Endometrial microvascular endothelial cells (primary cell): ENCODE data around the gene KCNQ1. TPM values are rescaled to one million over a fixed set of nuclear protein-coding genes. Genes with fewer than 3 reads are reported as not detected.

Experiments
- in situ Hi-C: cut with HindIII; loops from 2 replicates; pipeline ENCODE4 v1.10.0; 2017; ENCODE audit warnings: low sequenced_read_pairs, low pct_unique_long_range_greater_than_20kb; ENCODE audit errors: inconsistent ontology term
- total RNA-seq: library from RNA; depleted of rRNA; stranded (reverse); fragments of >200 nt; gene quantifications from one replicate; pipeline ENCODE4 v1.2.3, GENCODE V29; 2015; ENCODE audit errors: inconsistent ontology term

The KCNQ1 gene
- total RNA-seq, 1 donor from 2014 or later: not detected

DNA sequence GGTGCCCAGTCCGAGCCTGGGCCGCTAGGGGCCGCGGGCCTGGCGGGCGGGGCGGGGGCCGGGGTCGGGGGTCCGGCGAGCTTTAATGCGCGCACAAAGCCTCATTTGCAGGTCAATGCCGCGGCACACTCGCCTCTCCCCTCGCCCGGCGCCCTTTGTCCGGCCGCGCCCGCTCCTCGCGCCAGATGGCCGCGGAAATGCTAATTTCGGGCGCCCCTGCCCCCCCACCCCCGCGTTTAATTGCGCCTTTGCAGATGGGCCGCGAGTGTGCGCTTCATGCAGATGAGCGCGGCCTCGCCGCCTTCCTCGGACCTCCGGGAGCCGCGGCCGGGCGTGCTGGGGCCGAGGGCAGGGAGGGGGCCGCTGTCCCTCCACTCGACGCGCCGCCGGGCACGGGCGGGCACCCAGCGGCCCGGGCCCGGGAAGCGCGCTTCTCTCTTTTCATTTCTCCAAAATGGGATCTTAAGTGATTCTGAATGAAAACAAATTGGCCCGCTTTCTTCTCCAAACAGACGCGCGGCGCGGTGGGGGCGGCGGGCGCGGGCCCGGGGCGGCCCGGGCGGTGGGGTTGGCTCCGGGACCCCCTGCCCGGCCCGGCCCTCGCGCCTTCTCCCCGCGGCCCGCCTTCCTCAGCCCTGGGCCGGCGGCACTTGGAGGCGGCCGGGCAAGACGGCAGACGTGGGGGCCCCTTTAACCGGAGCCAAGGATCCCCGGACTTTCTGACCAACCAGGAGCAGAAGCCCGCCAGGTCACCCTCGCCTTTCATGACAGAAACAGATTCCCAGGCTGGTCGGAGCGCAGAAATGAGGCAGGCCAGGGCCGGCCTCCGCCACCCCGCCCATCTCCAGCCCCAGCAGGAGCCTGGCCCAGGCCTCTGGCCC, 417.8 kb downstream of the KCNQ1 start:
- in situ Hi-C loops: no loop called here

DNA sequence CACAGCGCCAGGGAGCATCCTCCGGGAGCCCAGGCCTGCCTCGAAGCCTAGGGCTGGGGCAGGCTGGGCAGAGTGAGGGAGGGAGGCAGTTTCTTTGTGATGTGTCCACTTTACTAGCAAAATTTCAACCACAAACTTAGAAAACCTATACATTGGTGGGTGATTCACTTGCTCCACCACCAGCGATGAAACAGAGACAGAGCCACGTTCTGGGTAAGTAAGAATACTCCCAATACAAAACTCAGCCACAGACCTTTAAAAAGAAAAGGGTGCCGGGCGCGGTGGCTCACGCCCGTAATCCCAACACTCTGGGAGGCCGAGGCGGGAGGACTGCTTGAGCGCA, 418.4 kb downstream of the KCNQ1 start:
- in situ Hi-C loops: no loop called here

DNA sequence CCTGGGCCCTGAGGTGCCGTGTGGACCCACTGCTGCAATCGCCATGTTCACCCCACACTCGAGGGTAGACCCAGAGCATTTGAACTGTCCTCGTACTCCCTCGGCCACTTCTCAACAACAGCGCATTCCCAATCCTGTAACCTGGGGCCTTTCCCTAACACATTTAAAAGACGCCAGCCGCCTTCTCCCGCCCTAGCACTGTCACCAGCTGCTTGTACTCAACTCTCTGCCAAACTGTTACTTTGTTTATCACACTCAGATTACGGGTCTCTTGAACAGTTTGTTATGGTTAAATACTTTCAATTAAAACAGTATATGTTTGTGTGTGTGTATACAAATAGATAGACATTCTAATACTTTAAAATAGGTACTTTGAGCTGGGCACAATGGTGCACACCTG, 420.1 kb downstream of the KCNQ1 start:
- in situ Hi-C loops: no loop called here

DNA sequence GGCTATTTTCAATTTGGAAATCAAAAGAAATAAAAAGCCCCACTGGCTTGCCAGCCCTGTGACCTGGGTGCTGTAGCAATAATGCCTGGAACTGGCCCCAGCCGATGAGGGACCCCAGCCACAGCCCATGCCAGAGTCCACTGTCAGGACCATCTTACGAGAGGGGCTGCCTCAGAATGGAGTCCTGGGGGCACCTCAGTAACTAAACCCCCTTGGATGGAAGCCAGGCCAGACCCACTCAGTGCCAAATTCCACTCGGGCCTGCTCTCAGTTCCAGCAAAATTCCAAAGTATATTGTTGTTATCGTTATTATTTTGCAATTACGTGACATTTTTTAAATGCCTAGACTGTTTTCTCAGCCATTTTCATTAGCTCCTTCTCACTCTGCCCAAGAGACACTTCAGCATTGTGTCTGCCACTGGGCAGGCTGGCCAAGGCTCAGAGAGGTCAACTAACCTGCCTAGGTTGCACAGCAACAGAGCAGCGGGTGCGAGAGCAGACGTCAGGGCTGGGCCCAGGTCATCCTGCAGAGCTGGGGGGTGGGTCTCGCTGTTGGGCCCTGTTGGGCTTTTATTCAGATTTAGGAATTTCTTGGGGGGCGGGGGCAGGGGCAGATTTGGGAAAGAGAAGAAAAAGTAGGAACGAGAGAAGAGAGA, 421.2 kb downstream of the KCNQ1 start:
- in situ Hi-C loops: no loop called here

DNA sequence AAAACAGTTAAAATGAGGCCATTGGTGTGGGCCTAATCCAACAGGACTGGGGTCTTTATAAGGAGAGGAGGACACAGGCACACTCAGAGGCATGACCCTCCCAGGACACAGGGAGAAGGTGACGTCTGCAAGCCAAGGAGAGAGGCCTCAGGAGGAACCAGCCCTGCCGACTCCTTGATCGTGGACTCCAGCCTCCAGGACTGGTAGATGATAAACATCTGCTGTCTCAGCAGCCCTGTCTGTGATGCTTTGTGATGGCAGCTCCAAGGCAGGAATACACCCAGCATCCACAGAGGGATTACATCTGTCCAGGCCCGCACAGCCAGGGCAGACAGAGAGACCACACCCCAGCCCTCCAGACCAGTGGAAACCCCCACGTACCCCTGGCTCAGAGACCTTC, 422.3 kb downstream of the KCNQ1 start:
- in situ Hi-C loops: no loop called here

DNA sequence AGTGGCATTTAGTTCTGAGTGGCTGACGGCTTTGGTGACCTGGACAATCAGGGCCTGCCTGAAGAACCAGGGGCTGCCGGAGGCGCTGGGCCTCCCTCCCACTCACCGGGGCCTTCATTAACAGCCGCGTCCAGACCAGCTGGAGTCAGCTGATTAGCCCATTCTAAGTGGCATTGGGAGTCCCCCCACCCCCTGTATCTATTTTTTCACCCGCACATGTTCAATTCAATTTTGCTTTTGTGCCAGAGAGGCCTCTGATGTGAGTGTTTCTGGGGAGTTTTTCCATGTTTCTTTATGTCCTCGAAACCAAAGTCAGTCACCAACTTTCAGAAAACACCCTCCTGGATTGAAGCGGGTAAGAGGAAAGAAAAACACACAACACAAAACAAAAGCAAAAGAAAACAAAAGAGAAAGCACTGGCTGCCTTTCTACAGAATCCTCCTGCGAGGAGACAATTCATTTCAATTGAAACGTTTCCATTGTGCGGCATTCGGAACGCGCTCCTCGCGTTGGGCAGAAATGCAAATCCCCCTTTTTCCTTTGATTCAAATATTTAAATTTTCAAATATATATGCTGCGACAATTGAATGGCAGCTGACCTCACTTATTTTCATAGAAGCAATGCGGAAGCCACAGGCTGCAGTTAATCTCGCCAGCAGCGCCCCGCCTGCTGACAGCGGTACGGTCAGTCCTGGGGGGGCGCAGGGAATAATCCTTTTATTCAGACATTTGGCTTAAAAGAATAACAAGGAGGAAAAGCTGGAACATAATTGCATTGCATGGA, 423.1 kb downstream of the KCNQ1 start:
- in situ Hi-C loops: no loop called here

DNA sequence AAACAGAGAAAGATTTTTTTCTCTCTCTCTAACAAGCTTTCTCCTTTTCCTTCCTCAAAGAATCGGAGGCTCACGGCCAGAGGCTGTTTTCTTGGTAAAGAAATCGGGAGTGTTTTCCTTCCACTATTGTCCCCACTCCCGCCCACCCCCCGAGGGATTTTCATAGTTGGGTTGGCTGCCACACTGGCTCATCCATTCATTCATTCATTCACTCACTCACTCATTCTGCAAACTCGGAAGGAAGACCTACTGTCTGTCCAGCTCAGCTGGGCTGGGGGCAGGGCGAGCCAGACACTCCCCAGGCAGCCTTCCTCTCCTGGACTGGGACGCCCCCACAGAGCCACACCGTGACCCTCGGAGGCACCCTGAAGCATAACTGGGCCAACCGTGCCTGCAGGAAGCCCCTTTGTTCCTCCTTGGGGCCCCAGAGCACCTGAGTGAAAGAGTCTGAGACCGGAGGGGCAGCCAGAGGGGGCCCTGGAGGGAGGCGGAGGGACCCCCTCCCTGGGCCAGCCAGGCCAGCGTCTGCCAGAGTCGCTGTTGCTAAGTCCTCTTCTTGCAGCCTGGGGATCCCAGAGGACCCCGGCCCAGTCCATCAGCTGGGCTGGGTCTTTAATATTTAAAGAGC, 423.8 kb downstream of the KCNQ1 start:
- in situ Hi-C loops: no loop called here

DNA sequence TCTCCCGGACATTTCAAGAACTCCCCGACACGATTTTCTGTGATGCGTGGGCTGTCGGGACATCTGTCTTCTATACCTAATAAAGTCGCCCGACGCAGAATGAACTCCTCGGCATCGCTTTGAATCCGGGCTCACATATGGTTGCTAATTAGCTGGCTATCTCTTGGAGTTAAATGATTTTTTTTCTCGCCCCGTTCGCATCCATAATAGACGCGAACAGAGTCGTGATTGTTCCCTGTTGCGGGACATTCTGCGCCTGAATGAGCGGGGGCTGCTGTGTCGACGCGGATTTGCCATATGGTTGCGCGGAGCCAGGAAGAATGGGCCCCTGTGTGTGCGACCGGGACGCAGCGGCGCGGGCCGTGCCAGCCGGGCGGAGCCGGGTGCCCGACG, 424.3 kb downstream of the KCNQ1 start:
- in situ Hi-C loops: no loop called here

DNA sequence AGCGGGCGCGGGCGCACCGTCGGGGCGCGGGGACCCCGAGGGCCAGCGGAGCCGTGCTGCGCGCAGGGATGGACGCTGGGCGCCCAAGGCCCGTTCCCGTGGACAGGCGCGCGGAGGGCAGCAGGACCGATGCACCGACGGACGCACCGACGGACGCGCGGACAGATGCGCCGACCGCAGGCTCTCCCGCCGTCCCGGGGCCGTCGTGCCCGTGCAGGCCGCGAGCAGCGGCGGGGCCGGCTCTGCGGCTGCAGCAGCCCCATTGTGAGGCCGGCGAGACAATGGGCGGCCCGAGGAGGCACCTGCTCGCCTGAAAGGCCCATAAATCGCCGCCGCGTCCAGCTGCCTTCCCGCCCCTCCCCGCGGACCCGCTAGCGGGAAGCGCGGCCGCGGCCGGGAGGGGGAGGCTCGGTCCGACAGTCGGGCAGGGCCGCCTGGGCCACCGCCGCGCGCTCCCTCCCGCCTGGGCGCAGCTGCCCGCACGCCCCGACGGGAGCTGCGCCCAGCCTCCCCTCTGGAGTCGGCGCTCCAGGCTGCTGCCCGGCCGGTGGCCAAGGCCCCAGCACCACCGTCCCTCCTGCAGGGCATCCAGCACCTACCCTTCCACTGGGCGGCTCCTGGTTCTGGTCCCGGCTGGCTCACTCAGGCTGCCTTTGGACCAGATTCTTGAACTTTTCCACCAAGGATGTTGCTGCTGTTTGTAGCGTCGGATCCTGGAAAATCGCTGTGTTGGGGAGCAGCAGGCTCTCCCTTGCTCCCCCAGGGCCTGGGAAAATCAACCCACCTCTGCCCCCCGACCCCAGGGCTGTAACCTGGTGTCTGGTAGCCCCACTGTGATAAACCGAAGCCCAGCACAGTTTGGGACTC, 425.0 kb downstream of the KCNQ1 start:
- in situ Hi-C loops: no loop called here

DNA sequence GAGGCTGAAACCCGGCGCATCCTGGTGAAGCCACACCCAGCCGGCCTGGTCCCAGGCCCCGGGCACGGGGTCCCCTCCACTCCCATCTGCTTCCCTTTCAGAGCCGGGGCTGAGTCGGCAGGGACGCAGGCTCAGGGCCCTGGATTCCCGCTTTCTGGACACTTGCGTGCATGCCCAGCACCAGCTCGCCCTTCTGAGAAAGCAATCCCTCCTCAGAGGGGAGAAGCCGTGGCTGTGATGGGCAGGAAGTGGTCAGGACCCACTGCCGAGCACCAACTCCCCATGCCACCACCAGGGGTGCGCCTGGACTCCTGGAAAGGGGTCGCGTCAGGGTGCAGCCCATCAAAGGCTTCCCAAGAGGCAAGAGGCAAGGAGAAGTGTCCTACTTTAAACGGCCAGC, 425.7 kb downstream of the KCNQ1 start:
- in situ Hi-C loops: no loop called here

DNA sequence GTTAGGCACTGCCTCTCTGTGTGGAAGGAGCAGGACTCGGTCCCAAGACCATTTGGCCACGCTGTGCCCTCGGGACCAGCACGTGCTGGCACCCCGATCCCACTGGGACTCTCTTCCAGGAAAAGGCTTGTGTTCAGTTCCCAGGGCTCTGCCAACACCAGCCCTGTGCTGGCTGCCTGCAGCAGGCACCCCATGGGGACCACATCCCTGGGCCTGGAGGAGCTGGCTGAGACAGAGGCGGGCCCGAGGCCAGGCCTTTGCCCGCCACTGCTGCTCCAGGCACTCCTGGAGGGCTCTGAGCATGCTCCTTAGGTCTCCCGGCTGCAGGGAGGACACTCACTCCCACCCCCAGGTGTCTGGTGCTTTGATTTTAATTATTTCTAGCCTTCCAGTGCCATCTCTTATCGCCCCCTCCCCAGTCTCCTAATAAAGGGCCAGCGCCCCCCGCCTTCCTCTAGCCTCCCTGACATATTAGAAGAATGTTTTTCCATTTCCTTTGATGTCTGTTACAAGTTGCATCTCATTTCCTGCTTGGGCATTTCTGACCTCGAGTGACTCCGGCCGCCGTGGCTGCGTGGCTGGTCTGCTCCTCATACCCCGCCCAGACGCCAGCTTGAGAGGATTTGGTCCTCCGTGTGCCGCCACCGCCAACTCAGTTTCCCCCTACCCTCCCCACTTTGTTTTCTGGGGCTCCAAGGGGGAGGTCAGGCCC, 426.3 kb downstream of the KCNQ1 start:
- in situ Hi-C loops: no loop called here

DNA sequence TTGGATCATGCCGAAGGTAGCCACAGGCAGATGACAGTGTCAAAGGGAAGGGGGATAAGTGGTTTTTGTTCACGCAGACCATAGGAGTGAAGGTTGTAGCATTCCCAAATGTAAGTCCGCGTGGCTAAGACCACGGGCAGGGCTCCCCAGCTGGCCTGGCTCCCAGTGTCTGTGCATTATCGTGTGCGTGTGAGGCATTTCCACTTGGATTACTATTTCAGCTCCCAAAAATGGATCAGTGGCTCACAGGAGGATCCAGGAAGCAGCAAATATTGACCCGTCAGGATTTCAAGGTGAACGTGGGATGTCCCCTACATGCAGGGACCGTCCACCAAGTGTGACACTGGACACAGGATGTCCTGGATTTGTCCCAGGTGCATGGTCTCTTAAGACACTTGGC, 430.2 kb downstream of the KCNQ1 start:
- in situ Hi-C loops: no loop called here

DNA sequence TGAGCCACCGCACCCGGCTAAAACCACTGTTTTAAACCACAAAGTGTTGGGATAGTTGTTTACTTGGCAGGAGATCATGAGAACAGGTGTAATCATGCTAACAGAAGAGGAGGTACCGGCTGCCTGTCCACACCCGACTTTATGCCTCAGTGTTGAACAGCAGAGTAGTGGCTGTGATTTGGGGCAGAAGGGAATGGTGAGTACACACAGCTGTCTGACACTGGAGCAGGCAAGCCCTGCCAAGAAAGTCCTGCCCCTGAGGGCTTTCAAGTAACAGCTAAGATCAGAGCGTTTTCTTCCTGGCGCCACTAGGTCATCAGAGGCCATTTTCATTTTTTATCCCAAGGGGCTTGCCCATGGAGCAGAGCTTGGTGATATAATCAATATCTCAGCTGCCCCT, 432.7 kb downstream of the KCNQ1 start:
- in situ Hi-C loops: no loop called here

DNA sequence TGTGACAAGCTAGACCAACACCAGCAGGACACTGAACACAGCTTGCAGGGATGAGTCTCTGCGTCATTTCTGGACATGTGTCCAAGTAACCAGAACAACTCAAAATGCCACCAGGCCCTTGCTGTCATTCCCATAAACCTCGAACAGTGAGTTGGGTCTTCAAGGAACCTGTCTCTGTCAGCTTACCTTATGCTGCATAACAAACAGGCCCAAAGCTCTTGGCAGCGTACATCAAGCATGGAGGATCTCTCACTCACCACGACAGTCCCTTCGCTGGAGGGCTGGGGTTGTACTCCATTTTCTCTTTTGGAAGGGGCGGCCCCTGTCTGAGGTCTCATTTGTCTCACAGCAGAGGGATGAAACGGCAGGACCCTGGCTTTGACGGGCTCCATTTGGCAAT, 434.0 kb downstream of the KCNQ1 start:
- in situ Hi-C loops: no loop called here

DNA sequence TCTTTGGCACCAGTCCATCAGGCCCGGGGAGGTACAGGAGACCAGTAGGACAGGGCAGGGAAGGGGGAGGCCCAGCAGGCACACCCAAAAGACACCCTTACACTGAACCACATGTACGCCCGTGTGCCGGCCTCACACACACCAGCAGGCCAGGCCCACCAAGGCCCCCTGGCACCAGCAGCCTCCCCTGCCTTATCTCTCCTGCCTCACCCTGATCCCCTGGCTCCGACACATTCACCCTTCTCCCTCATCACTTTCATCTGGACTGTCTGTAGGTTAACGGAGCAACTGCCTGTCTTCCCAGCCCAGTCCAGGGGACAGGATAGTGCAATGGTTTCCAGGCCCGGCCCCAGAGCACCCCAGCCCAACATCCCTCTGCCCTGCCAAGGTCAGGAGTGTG, 435.8 kb downstream of the KCNQ1 start:
- in situ Hi-C loops: no loop called here

DNA sequence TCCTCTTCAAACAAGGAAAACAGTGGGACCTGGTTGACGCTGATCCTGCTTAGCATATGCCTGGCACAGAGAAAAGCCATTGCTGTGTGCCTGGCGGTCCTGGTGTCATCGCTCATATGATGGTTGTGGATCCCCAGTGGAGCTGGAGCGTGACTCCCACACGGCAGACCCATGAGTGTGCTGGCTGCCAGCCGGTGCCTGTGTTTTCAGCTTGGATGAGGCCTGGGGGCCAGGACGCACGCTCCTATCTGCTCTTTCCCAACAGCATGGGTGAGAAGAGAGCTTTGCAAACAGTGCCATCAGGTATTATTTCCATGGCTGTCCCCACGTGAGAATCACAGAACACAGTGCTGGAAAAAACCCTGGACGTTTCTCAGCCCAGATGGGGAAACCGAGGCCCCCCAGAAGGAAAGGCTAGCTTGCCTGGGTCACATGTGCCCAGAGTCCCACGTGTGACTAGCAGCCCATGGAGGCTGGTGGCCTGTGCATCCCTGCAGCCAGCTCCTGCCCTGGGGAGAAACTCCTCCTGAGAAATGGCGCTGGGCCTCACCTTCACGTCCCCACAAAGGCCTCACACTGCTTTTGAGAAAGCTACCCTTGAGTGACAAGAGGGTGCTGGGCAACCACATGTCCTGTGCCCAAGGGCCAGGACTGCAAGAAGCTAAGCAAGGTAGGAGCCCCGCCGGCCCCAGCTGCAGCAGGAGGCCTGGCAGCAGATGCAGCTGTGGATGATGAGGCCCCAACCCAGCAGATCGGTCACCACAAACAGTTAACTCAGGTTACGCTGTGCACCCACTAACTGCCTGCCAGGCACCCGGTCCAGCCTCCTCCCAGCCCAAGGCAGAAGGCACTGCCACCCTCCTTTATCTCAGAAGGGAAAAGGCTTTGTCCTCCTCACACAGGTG, 436.5 kb downstream of the KCNQ1 start:
- in situ Hi-C loops: no loop called here

DNA sequence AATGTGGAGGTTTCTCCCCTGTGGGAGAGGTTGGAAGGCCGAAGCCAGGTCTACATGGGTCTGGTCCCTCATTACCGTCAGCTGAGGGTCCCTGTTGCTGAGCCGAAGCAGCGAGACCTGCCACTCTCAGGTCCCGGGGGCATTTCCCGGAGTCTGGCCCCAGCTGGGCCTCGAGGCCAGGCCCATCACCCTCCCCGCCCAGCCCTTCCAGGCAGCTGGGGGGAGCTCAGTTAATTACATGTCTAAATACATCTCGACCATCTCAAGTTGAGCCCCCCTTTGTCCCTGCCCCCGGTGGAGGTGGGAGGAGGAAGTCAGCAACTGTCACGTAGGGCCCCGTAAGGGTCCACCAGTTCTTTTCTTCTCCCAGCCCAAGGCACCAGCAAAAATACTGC, 437.2 kb downstream of the KCNQ1 start:
- in situ Hi-C loops: no loop called here
